H1 (cell line): ENCODE measurements around the gene JMJD1C. TPM values are rescaled to one million over a fixed set of nuclear protein-coding genes. Genes with fewer than 3 reads are reported as not detected.
A peak's percentile ranks its signal among the peaks of the same experiment; 100 is the strongest.

Experiments used
- ATF2 ChIP-seq: IDR thresholded peaks from 2 replicates; pipeline ENCODE4 v1.6.1; 2012; ENCODE audit warnings: low read length, inconsistent platforms
- CTCF ChIP-seq, 3 experiments: IDR thresholded peaks; 1 replicate in 2 of 3; 2 replicates in 1 of 3; pipeline versions ENCODE4 v1.5.1 to v1.6.1; 2011; ENCODE audit warnings: low read length in 3 of 3, mild to moderate bottlenecking in 3 of 3, inconsistent platforms in 2 of 3, low read depth in 1 of 3, moderate library complexity in 1 of 3; ENCODE audit not compliant: insufficient read depth in 1 of 3; ENCODE audit errors: control extremely low read depth in 1 of 3
- E2F6 ChIP-seq: IDR thresholded peaks from 2 replicates; pipeline ENCODE4 v1.6.1; 2012; ENCODE audit warnings: inconsistent platforms
- GTF2F1 ChIP-seq: IDR thresholded peaks from 2 replicates; pipeline ENCODE4 v1.6.1; 2012; ENCODE audit warnings: low read depth, low read length, improper control_type of control experiment, borderline replicate concordance
- JUN ChIP-seq: IDR thresholded peaks from 2 replicates; pipeline ENCODE4 v1.6.1; 2011; ENCODE audit warnings: low read depth, mild to moderate bottlenecking, improper control_type of control experiment, low read length
- KDM1A ChIP-seq: fragments of 200-600, 300-600 bp; sonication (generic); IDR thresholded peaks from 2 replicates; pipeline ENCODE4 v1.7.1; 2016; ENCODE audit warnings: mild to moderate bottlenecking, low read length, borderline replicate concordance
- PHF8 ChIP-seq: fragments of 200-600 bp; sonication (generic); conservative IDR thresholded peaks from 2 replicates; pipeline ENCODE4 v1.7.1; 2012; ENCODE audit warnings: low read depth, mild to moderate bottlenecking, inconsistent platforms, low read length, moderate library complexity
- POLR2A ChIP-seq, 2 experiments: IDR thresholded peaks; 1 replicate in 1 of 2; 2 replicates in 1 of 2; pipeline ENCODE4 v1.6.1; 2011; ENCODE audit warnings: low read depth in 2 of 2, low read length in 2 of 2, mild to moderate bottlenecking in 2 of 2; ENCODE audit errors: control extremely low read depth in 1 of 2
- RBBP5 ChIP-seq: IDR thresholded peaks from 2 replicates; pipeline ENCODE4 v1.7.1; 2012; ENCODE audit warnings: low read depth, mild to moderate bottlenecking, inconsistent platforms, low read length, moderate library complexity, borderline replicate concordance
- polyA plus RNA-seq, 7 experiments: library from polyadenylated mRNA; depleted of rRNA in 3 of 7; stranded (reverse) in 5 of 7; unstranded in 2 of 7; fragments of >200 nt in 5 of 7; fragments of 200-250 nt in 2 of 7; gene quantifications; 1 replicate in 5 of 7; 2 replicates in 1 of 7; 4 replicates in 1 of 7; pipeline versions ENCODE4 v1.2.1 to v1.2.3, GENCODE V29; 2011 to 2013; ENCODE audit warnings: missing spikeins in 2 of 7, mixed read lengths in 2 of 7
- total RNA-seq: library from RNA; stranded (reverse); fragmentation: NEBNext Ultra II Directional; extraction: Animal tissue kit (Norgen Biotek cat#: 25700); gene quantifications from 2 replicates; pipeline ENCODE4 v1.2.1, GENCODE V29; 2021

Gene JMJD1C
- total and polyA plus RNA-seq, 2 of the 8 experiments (the other 6 are each of a cell fraction or from before 2014, with no cell fraction given), result 54.5 to 210 TPM

GRCh38 chr10:63133056-63133820, 332.5 kb downstream of the JMJD1C start, which contains the start of gene NRBF2 (continued):
- peak; percentile 83 to 98 for TF ChIP-seq POLR2A (IDR thresholded peaks at IDR 0.05; ENCODE audit: control extremely low read depth in 1 of 2, low read depth in 2 of 2, low read length in 2 of 2)
- peak; percentile 90 for TF ChIP-seq E2F6
- TF ChIP-seq CTCF (IDR thresholded peaks at IDR 0.05; ENCODE audit: control extremely low read depth in 1 of 3, insufficient read depth in 1 of 3, low read depth in 1 of 3, low read length in 3 of 3), result no peak
- peak; percentile 90 for TF ChIP-seq ATF2
- 0 out of 2 replicates have a peak, but pooled peaks have one; percentile 74 for TF ChIP-seq RBBP5
- TF ChIP-seq KDM1A, result no peak
- TF ChIP-seq PHF8, result peak; percentile 91
- TF ChIP-seq GTF2F1, result 0 out of 2 replicates have a peak, but pooled peaks have one; percentile 43
- TF ChIP-seq JUN, result 0 out of 2 replicates have a peak, but pooled peaks have one; percentile 36
